Measurements from ENCODE around the gene RAB36. TPM values are rescaled to one million over a fixed set of nuclear protein-coding genes. Genes with fewer than 3 reads are reported as not detected.

The RAB36 gene
- total RNA-seq, 1 donor from 2014 or later: 3.2 TPM

DNA sequence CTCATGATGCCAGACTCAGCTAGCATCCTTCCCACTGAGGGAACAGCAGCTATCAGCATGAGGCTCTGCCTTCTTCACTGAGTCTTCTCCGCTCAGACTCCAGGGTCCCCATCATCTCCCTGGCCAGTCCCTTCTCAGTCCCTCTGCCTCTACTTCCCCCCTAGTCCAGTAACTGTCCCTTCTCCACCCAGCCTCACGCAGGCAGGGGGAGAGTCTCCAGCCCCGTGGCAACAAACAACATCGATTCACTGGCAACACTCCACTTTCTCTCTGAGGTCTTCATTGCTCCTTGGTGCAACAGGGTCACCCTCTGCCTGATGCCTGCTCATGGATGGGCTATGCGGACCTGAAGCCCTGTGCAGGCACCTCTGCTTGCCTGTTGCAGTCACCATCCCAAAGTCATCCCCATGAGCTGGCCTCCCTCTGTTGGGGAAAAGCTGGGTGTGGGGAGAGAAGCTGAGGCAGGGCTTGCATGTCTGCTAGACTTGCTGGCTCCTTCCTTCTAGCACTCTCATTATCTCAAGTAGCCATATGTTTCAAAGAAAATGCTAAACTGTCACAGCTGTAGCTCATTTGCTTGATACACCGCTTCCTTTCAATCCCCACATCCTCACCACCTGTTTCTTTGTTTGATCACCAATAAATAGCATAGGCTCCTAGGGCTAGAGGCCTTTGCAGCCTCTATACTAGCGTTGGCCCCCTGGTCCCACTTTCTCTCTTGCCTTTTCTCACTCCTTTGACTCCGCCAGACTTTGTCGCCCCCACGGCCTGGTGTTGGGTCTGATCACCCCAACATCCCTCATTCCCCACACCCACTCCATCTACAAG is 30.8 kb downstream of the RAB36 start:
- no peaks in the 10 kb centered on the region for H3K9me3 ChIP-seq
- intact Hi-C loops (cut with DNase I): loop anchor here (5.0 kb wide), 1 partner anchor 201 kb away; no protein-coding TSS in a partner anchor
- no peaks in the 10 kb centered on the region for H3K27me3 ChIP-seq
- H3K27ac ChIP-seq: no peak overlapping the region
- TF ChIP-seq POLR2A (IDR thresholded peaks at IDR 0.05): no peak
- TF ChIP-seq, protein P1, sequence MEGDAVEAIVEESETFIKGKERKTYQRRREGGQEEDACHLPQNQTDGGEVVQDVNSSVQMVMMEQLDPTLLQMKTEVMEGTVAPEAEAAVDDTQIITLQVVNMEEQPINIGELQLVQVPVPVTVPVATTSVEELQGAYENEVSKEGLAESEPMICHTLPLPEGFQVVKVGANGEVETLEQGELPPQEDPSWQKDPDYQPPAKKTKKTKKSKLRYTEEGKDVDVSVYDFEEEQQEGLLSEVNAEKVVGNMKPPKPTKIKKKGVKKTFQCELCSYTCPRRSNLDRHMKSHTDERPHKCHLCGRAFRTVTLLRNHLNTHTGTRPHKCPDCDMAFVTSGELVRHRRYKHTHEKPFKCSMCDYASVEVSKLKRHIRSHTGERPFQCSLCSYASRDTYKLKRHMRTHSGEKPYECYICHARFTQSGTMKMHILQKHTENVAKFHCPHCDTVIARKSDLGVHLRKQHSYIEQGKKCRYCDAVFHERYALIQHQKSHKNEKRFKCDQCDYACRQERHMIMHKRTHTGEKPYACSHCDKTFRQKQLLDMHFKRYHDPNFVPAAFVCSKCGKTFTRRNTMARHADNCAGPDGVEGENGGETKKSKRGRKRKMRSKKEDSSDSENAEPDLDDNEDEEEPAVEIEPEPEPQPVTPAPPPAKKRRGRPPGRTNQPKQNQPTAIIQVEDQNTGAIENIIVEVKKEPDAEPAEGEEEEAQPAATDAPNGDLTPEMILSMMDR (IDR thresholded peaks at IDR 0.05): no peak
- H3K4me3 ChIP-seq: no peak overlapping the region
- peaks cover 23% of the 10 kb centered on the region for H3K4me1 ChIP-seq
- no peaks in the 10 kb centered on the region for H3K36me3 ChIP-seq
- no peak for DNase-seq (ENCODE audit: extremely low spot score in 2 of 2)

DNA sequence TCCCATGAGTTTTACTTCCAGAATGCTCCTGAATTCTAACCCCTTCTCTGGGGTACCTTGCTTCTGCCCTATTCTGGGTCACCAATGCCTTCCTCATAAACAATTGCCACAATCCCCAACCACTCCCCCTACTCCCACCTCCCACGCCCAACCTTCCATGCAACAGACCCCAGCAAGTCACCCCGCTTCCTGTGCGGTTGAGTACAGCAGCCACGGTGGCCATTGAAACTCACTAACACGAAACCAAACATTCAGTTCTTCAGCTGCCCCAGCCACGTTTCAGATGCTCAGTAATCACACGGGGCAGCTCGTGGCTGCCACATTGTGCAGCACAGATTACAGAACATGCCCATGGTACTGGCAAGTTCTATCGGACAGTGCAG is 31.4 kb downstream of the RAB36 start:
- Histone ChIP-seq H3K4me3 (no peak overlapping the region), H3K9me3 (no peaks in the 10 kb centered on the region), H3K36me3 (no peaks in the 10 kb centered on the region), H3K27ac (no peak overlapping the region), H3K4me1 (peaks cover 27% of the 10 kb centered on the region), H3K27me3 (no peaks in the 10 kb centered on the region)
- intact Hi-C loops (cut with DNase I): loop anchor here (5.0 kb wide), 1 partner anchor 201 kb away; no protein-coding TSS in a partner anchor
- DNase-seq (ENCODE audit: extremely low spot score in 2 of 2): no peak
- no peak for TF ChIP-seq POLR2A (IDR thresholded peaks at IDR 0.05)
- TF ChIP-seq POLR2AphosphoS5 (IDR thresholded peaks at IDR 0.05; ENCODE audit: insufficient read depth in 1 of 2, low read depth in 1 of 2): no peak
- TF ChIP-seq, protein P1 (IDR thresholded peaks at IDR 0.05): no peak

DNA sequence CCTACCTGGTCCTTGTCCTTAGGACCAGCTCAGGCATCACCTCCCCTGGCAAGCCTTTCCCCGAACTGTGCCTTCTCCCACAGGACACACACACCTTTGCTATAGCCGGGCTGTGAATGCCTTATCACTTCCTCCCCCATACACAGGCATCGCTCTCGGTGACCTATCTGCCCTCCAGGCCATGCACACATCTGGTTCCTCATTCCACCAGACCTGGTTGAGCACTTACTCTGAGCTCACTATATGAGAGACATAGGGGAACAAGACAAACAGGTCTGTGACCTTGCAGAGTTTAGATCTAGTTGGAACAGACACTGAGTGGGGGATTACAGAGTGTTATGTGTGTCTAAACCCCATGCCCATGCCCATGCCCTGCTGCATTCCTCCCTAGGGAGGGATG is 31.9 kb downstream of the RAB36 start:
- H3K27ac ChIP-seq: no peak overlapping the region
- H3K4me3 ChIP-seq: no peak overlapping the region
- H3K4me1 ChIP-seq: peaks cover 32% of the 10 kb centered on the region
- no peaks in the 10 kb centered on the region for H3K27me3 ChIP-seq
- TF ChIP-seq, protein P1 (IDR thresholded peaks at IDR 0.05): no peak
- TF ChIP-seq POLR2AphosphoS5 (IDR thresholded peaks at IDR 0.05; ENCODE audit: insufficient read depth in 1 of 2, low read depth in 1 of 2) (no peak), POLR2A (IDR thresholded peaks at IDR 0.05) (no peak)
- intact Hi-C loops (cut with DNase I): loop anchor here (5.0 kb wide), 1 partner anchor 200 kb away; no protein-coding TSS in a partner anchor
- no peaks in the 10 kb centered on the region for H3K9me3 ChIP-seq
- no peaks in the 10 kb centered on the region for H3K36me3 ChIP-seq
- DNase-seq (ENCODE audit: extremely low spot score in 2 of 2): no peak

DNA sequence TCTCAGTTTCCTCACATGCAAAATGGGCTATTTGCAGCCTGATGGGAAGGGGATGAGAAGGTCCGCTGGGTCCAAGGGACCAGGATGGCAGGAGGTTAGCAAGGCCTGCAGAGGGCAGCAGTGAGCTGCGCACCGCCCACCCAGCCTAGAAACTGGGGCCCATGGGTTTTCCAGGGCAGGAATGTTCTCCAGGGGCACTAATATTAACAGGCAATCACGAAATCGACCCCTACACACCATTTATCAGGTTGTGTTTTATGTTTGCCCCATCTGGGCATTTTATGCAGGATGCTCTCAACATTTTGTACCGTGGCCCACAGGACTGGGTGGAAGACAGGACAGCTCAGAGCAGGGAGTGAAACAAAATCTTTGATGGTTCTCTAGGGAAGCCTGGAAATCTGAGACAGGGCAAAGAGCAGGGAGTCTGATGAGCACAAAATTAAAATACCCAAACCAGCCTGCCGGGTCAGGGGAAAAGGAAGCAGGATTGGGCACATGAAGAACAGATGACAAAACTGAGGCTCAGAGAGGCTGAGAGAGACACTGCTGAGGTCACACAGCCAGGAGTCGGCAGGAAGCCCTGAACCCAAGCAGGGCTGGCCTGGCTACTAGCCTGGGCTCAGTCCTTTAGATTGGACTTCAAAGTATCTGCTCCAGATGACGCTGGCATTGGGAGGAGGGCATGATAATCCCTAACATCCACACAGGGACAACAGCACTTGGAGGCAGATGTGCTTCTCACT is 33.4 kb downstream of the RAB36 start:
- peaks cover 47% of the 10 kb centered on the region for H3K4me1 ChIP-seq
- DNase-seq (ENCODE audit: extremely low spot score in 2 of 2): no peak

More for the DNA sequence above, 33.4 kb downstream of the RAB36 start:
- intact Hi-C loops (cut with DNase I): loop anchor here (5.0 kb wide), 1 partner anchor 199 kb away; no protein-coding TSS in a partner anchor
- TF ChIP-seq POLR2AphosphoS5 (IDR thresholded peaks at IDR 0.05; ENCODE audit: insufficient read depth in 1 of 2, low read depth in 1 of 2) (peak in 1 of 2 donors; percentile 31), POLR2A (IDR thresholded peaks at IDR 0.05) (no peak)
- TF ChIP-seq, protein P1 (IDR thresholded peaks at IDR 0.05): peak; percentile 86 to 94 (median 89)
- H3K27me3 ChIP-seq: no peaks in the 10 kb centered on the region
- no peak overlapping the region for H3K4me3 ChIP-seq
- H3K36me3 ChIP-seq: no peaks in the 10 kb centered on the region
- peak overlapping the region; percentile 83 for H3K27ac ChIP-seq
- H3K9me3 ChIP-seq: no peaks in the 10 kb centered on the region
